ENCODE data around the gene CDH22.

The CDH22 gene

GRCh38 chr20:46192376-46192944, 115.8 kb downstream of the CDH22 start:
- no peak for DNase-seq (ENCODE audit: low spot score)

- DNase-seq (ENCODE audit: low spot score), result no peak
Measured at GRCh38 chr20:46191611-46192010, 116.7 kb downstream of the CDH22 start.

GRCh38 chr20:46191168-46191540, 117.1 kb downstream of the CDH22 start:
- DNase-seq (ENCODE audit: low spot score), result no peak

- DNase-seq (ENCODE audit: low spot score), result no peak
Measured at GRCh38 chr20:46190478-46191167, 117.7 kb downstream of the CDH22 start.

- no peak for DNase-seq (ENCODE audit: low spot score)
Measured at GRCh38 chr20:46188866-46189541, 119.3 kb downstream of the CDH22 start.

GRCh38 chr20:46186210-46186609, 122.1 kb downstream of the CDH22 start:
- DNase-seq (ENCODE audit: low spot score), result no peak

- DNase-seq (ENCODE audit: low spot score), result no peak
Measured at GRCh38 chr20:46185353-46185752, 122.9 kb downstream of the CDH22 start.

GRCh38 chr20:46183768-46184167, 124.5 kb downstream of the CDH22 start:
- DNase-seq (ENCODE audit: low spot score), result no peak

GRCh38 chr20:46182276-46183200, 125.8 kb downstream of the CDH22 start:
- DNase-seq (ENCODE audit: low spot score), result no peak

GRCh38 chr20:46179862-46180261, 128.4 kb downstream of the CDH22 start:
- no peak for DNase-seq (ENCODE audit: low spot score)

GRCh38 chr20:46178891-46179290, 129.4 kb downstream of the CDH22 start:
- DNase-seq (ENCODE audit: low spot score), result no peak

GRCh38 chr20:46177768-46178167, 130.5 kb downstream of the CDH22 start:
- no peak for DNase-seq (ENCODE audit: low spot score)

- no peak for DNase-seq (ENCODE audit: low spot score)
Measured at GRCh38 chr20:46176739-46177378, 131.4 kb downstream of the CDH22 start.

- no peak for DNase-seq (ENCODE audit: low spot score)
Measured at GRCh38 chr20:46175127-46175494, 133.2 kb downstream of the CDH22 start.

GRCh38 chr20:46174469-46175126, 133.7 kb downstream of the CDH22 start:
- no peak for DNase-seq (ENCODE audit: low spot score)

GRCh38 chr20:46173652-46174468, 134.4 kb downstream of the CDH22 start:
- no peak for DNase-seq (ENCODE audit: low spot score)

- no peak for DNase-seq (ENCODE audit: low spot score)
Measured at GRCh38 chr20:46172961-46173536, 135.2 kb downstream of the CDH22 start.

- no peak for DNase-seq (ENCODE audit: low spot score)
Measured at GRCh38 chr20:46172455-46172854, 135.8 kb downstream of the CDH22 start.

- DNase-seq (ENCODE audit: low spot score), result no peak
Measured at GRCh38 chr20:46171909-46172308, 136.4 kb downstream of the CDH22 start.

GRCh38 chr20:46171476-46171875, 136.8 kb downstream of the CDH22 start:
- no peak for DNase-seq (ENCODE audit: low spot score)
